SK-N-SH treated with all-trans-retinoic acid at 6 μM for 48 hours (cell line): Measurements from ENCODE around the gene PRKAG2.

ENCODE experiments used
- CSRNP3 ChIP-seq: fragments of 250-450 bp; sonication (Bioruptor Pico); IDR thresholded peaks from 2 replicates; pipeline ENCODE4 v1.5.1; 2021; ENCODE audit warnings: mild to moderate bottlenecking, moderate library complexity
- PATZ1 ChIP-seq: fragments of 250-450 bp; sonication (Bioruptor Pico); IDR thresholded peaks from 2 replicates; pipeline ENCODE4 v1.8.0; 2020; ENCODE audit warnings: mild to moderate bottlenecking, moderate library complexity, borderline replicate concordance
- RARB ChIP-seq: fragments of 250-450 bp; sonication (Bioruptor Pico); IDR thresholded peaks from 2 replicates; pipeline ENCODE4 v1.8.0; 2021; ENCODE audit warnings: mild to moderate bottlenecking, moderate library complexity
- TOX ChIP-seq: fragments of 250-450 bp; sonication (Bioruptor Pico); IDR thresholded peaks from 2 replicates; pipeline ENCODE4 v1.8.0; 2021; ENCODE audit warnings: mild to moderate bottlenecking, moderate library complexity, borderline replicate concordance
- TSHZ2 ChIP-seq: fragments of 250-450 bp; sonication (Bioruptor Pico); IDR thresholded peaks from 2 replicates; pipeline ENCODE4 v1.5.0; 2020; ENCODE audit warnings: mild to moderate bottlenecking, moderate library complexity
- ZFP3 ChIP-seq: fragments of 250-450 bp; sonication (Bioruptor Pico); IDR thresholded peaks from 2 replicates; pipeline ENCODE4 v1.5.0; 2020; ENCODE audit warnings: mild to moderate bottlenecking, moderate library complexity
- ZFP30 ChIP-seq: fragments of 450-650 bp; formaldehyde crosslinking; IDR thresholded peaks from 2 replicates; pipeline ENCODE4 v1.5.0; 2022; ENCODE audit warnings: mild to moderate bottlenecking, moderate library complexity
- ZNF8 ChIP-seq: fragments of 450-650 bp; formaldehyde crosslinking; IDR thresholded peaks from 2 replicates; pipeline ENCODE4 v1.5.0; 2020; ENCODE audit warnings: mild to moderate bottlenecking, moderate library complexity

DNA sequence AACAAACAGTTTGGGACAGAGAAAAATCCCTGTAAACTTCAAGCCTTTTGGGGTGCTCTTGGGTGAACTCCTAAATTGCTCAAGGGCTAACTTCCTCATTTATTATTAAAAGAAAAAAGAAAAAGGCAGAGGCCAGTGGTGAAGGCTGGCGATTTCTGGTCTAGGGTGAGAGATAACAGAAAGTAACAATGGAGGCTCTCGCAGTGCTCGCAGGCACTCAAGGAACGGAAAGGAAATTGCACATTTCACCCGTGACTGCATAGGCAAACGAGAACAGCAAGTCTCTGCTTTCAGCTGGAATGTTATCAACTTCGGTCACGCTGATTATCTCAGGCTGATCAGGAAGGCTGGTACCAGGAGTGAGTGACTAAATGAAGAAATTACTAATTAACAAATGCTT lies 70.7 kb downstream of the PRKAG2 start:
- no peak for TF ChIP-seq TOX (CRISPR knock-in tag)
- no peak for TF ChIP-seq RARB
- TF ChIP-seq PATZ1, result no peak
- TF ChIP-seq CSRNP3 (CRISPR knock-in tag), result no peak
- TF ChIP-seq ZFP3 (CRISPR knock-in tag), result no peak
- no peak for TF ChIP-seq ZNF8
- TF ChIP-seq TSHZ2 (CRISPR knock-in tag), result no peak
- TF ChIP-seq ZFP30 (CRISPR knock-in tag), result no peak
